HG03571 (cell line): ENCODE data around the gene HUS1.
"Not testable (repeated sequence)": the region's sequence is repeated elsewhere in the genome, so short reads cannot be mapped to it uniquely, and the experiment has no call there.

Source experiments
- ATAC-seq: cut with Tn5 transposase; IDR thresholded peaks from one replicate; pipeline ENCODE4 v1.9.1; 2021; ENCODE audit not compliant: unreplicated experiment

HUS1 gene

DNA sequence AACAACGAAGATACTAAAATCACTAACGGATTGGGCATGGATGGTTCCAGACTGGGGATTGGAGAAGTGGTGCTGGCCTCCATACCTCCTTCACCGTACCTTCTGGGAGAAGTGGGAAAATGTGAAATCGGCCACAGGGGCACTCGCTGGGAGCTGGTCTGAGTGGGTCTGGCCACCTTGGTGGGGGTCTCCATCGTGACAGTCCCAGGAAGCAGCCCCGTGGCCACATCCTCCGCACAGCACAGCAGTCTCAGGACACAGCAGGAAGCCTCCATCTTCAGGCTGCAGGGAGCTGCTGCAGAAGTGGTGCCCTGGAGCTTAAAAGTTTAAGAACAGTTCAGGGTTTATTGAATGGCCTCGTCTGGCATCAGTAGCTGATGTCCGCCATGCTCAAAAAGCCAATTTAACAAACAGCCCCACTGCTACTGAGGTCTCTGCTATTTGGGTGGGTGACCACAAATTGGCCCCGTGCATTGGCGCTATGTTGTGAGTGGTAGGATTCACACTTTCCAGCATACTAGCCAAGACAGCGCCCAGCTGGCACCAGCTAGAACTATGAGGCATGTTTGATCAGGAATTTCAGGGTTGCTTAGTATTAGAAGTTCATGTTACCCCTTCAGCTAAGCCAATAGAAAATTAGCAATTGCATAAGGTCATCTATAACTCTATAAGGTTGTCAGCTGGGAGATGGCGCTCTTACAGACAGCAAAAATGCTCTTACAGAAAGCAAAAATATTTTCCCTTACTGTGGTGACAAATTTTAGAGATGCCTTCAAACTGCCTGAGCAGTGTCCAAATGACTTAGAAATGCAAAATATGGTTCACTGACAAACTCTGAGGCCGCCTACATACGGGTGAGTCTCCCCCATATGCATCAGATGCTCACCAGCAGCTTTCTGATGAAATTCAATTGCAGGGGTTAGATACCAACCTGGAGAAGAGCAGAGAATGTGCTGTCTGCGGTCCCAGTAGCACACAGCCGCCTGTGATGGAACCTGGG is 48.1 kb downstream of the HUS1 start:
- no peak for ATAC-seq

DNA sequence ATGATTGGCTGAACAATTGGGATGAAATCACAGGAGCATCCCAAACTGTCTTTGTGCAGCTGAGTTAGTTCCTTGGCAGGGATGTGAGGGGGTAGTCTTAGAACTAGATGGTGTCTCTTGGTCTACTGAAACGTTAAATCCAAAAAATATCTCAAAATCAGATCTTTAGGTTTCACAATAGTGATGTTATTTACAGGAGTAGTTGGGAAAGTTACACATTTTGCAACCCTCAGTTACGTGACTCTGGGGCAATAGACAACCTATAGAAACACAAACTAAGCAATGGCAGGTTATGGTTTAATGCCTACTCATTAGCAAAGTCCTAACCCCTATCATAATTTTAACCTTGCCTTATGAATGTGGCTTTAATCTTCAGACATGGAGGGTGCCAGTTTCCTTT is 55.1 kb downstream of the HUS1 start:
- no peak for ATAC-seq

DNA sequence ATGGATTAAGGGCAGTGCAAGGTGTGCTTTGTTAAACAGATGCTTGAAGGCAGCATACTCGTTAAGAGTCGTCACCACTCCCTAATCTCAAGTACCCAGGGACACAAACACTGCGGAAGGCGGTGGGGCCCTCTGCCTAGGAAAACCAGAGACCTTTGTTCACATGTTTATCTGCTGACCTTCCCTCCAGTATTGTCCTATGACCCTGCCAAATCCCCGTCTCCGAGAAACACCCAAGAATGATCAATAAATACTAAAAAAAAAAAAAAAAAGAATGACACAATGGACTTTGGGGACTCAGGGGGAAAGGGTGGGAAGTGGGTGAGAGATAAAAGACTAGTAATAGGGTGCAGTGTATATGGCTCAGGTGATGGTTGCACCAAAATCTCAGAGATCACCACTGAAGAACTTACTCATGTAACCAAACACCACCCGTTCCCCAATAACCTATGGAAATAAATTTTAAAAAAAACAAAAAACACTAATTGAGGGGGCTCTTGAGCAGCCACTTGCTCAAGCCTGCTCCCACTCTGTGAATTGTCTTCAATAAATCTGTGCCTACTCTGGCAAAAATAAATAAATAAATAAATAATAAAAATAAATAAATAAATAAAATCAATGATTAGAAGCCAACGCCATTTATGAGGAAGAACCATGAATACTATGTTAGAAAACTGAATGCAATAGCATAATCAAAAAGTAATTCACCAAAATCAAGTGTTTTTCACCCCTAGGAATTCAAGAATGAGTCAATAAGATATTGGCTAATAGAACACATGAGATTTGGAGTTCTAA is 56.1 kb downstream of the HUS1 start:
- not testable (repeated sequence) for ATAC-seq

DNA sequence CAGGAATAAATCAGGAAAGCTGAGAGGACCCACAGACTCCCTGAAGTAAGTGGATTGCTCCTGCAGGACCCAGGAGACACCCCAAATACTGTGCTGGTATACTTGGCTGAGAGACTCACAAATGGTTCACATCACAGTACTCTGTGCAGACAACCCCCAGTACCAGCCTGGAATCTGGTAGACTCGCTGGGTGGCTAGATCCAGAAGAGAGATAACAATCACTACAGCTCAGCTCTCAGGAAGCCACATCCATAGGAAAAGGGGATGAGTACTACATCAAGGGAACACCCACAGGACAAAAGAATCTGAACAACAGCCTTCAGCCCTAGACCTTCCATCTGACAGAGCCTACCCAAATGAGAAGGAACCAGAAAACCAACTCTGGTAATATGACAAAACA is 62.9 kb downstream of the HUS1 start:
- not testable (repeated sequence) for ATAC-seq

DNA sequence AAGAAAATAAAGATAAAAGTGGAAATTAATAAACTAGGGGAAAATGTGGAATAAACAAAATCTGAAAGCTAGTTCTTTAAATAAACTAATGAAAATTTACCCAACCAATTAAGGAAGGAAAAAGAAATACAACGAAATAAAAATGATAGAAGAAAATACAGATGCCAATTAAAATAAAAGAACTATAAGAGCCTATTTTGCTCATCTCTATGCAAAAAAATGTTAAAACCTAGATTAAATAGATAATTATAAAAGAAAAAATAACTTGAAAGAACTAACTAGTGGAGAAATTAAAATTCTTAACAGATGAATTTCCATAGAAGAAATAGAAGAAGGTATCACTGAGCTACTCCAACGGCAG is 63.8 kb downstream of the HUS1 start:
- ATAC-seq: no peak

DNA sequence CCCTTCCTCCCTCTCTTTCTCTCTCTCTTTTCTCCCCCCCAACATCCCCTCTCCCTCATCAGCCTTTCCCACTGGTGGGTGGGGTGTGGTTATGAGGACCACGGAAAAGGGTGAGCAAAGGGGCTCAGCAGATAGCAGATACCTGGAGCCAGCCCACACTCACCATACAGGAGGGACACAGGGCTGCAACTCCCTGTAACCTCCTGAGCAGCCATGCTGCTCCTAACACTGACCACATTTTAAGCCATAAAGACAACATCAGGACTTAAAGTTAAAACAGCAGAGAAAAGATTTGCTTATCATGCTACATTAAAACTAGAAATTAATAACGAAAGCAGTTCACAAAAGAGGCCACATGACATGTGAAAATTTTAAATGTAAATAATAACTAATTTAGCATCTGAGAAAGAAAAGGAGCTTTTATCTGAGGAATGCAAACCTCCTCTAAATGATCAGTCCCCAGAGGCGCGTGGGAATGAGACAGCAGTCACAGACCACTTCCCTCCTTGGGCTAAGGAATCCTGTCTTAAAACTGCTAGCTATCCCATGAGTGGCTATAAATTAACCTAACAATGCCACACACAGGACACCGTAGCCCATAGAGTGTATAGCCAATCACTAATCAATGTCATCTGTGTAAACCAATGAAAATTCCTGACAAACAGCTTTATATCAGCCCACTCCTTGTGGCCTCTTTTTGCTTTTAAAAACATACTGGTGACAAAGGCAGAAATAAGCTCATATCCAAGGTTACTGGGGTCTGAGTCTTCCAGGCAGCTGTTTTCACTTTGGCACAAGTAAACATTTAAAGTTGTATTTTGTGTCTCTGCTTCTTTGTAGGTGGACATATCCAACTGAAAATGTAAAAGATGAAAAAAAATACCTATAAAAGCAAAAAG is 64.4 kb downstream of the HUS1 start:
- no peak for ATAC-seq
